GM23248 (cell line): ENCODE results near the gene ROR1.

Source experiments
- EZH2 ChIP-seq: fragments of 200-600 bp; sonication (generic); IDR thresholded peaks from 2 replicates; pipeline ENCODE4 v1.6.1; 2018; ENCODE audit warnings: antibody characterized with exemption, mild to moderate bottlenecking; ENCODE audit not compliant: insufficient read depth, poor library complexity, severe bottlenecking
- EZH2phosphoT487 ChIP-seq: fragments of 200-600 bp; sonication (generic); IDR thresholded peaks from 2 replicates; pipeline ENCODE4 v1.6.1; 2018; ENCODE audit warnings: antibody characterized with exemption, moderate library complexity, mild to moderate bottlenecking, low read depth; ENCODE audit not compliant: insufficient read depth

- TF ChIP-seq EZH2phosphoT487 (no peak), EZH2 (no peak)
Observed at GRCh38 chr1:63871463-63871862, 97.6 kb downstream of the ROR1 start.
